H1 (cell line): Measurements from ENCODE around the gene TCEANC2. TPM values are rescaled to one million over a fixed set of nuclear protein-coding genes. Genes with fewer than 3 reads are reported as not detected.
A peak's percentile ranks its signal among the peaks of the same experiment; 100 is the strongest.

Experiments
- CTCF ChIA-PET: fragments of 300-600 bp; sonication (Branson Sonifier 250); formaldehyde crosslinking; loops from one replicate; lab custom pipeline; 2021; ENCODE audit not compliant: partially characterized antibody; lab: Charles Lee
- POLR2A ChIA-PET: fragments of 300-600 bp; sonication (Branson Sonifier 250); formaldehyde crosslinking; loops from one replicate; lab custom pipeline; 2021; ENCODE audit warnings: inconsistent platforms; ENCODE audit not compliant: partially characterized antibody; lab: Charles Lee
- DNase-seq, 2 experiments: peaks; one replicate each; pipeline versions ENCODE4 v3.0.0 to v3.0.0-alpha.2; 2010 to 2022; ENCODE audit warnings: low spot score in 2 of 2, low read depth in 1 of 2, mixed read lengths in 1 of 2
- FAIRE-seq: peaks from 2 replicates; lab custom pipeline; 2011; peaks lifted over from hg19 to GRCh38; lab: Jason Lieb, UNC
- H2AFZ ChIP-seq: 2 replicates; pipeline ENCODE4 v1.8.1; 2012; ENCODE audit warnings: low read length, inconsistent platforms
- H2AK5ac ChIP-seq: 2 replicates; pipeline ENCODE4 v1.6.1; 2013; ENCODE audit warnings: low read depth, low read length
- H2BK120ac ChIP-seq: replicated peaks from 2 replicates; pipeline ENCODE3; 2013; ENCODE audit warnings: low read depth, low read length, inconsistent platforms
- H2BK12ac ChIP-seq: 2 replicates; pipeline ENCODE4 v1.6.1; 2013; ENCODE audit warnings: low read depth, low read length
- H2BK15ac ChIP-seq: 2 replicates; pipeline ENCODE4 v1.6.1; 2013; ENCODE audit warnings: low read length
- H2BK20ac ChIP-seq: 2 replicates; pipeline ENCODE4 v1.6.1; 2013; ENCODE audit warnings: low read length
- H2BK5ac ChIP-seq: 2 replicates; pipeline ENCODE4 v1.6.1; 2013; ENCODE audit warnings: low read depth, low read length
- H3K14ac ChIP-seq: 2 replicates; pipeline ENCODE4 v1.6.1; 2013; ENCODE audit warnings: inconsistent platforms; ENCODE audit not compliant: insufficient read length
- H3K18ac ChIP-seq: 2 replicates; pipeline ENCODE4 v1.6.1; 2013; ENCODE audit warnings: low read length; ENCODE audit errors: extremely low read depth
- H3K23ac ChIP-seq: 2 replicates; pipeline ENCODE4 v1.6.1; 2013; ENCODE audit warnings: inconsistent platforms; ENCODE audit not compliant: insufficient read length
- H3K23me2 ChIP-seq: 2 replicates; pipeline ENCODE4 v1.6.1; 2013; ENCODE audit warnings: low read depth, low read length
- H3K27ac ChIP-seq: 2 replicates; pipeline ENCODE4 v1.6.1; 2011; ENCODE audit warnings: low read depth, low read length, inconsistent platforms
- H3K27me3 ChIP-seq, 4 experiments: replicated peaks in 1 of 4; 1 replicate in 1 of 4; 2 replicates in 3 of 4; pipeline versions ENCODE4 v1.6.1 to v1.8.1; 2011 to 2013; ENCODE audit warnings: low read length in 3 of 4, mild to moderate bottlenecking in 3 of 4, inconsistent platforms in 2 of 4, mixed read lengths in 2 of 4, moderate library complexity in 1 of 4; ENCODE audit not compliant: control insufficient read depth in 3 of 4, insufficient read depth in 3 of 4; ENCODE audit errors: extremely low read depth in 1 of 4
- H3K36me3 ChIP-seq, 4 experiments: 2 replicates each; pipeline versions ENCODE4 v1.6.1 to v1.8.1; 2011 to 2013; ENCODE audit warnings: mild to moderate bottlenecking in 4 of 4, low read length in 3 of 4, moderate library complexity in 2 of 4, control low read depth in 1 of 4, inconsistent platforms in 1 of 4; ENCODE audit not compliant: insufficient read depth in 4 of 4, control insufficient read depth in 2 of 4
- H3K4ac ChIP-seq: replicated peaks from 2 replicates; pipeline ENCODE3; 2013; ENCODE audit warnings: low read length, low read depth, mixed read lengths, inconsistent platforms; ENCODE audit not compliant: insufficient read length
- H3K4me1 ChIP-seq, 4 experiments: replicated peaks in 1 of 4; 1 replicate in 1 of 4; 2 replicates in 3 of 4; pipeline versions ENCODE4 v1.6.1 to v1.8.1; 2011 to 2013; ENCODE audit warnings: low read length in 3 of 4, inconsistent platforms in 2 of 4, mixed read lengths in 1 of 4; ENCODE audit not compliant: insufficient read depth in 4 of 4, control insufficient read depth in 3 of 4
- H3K4me2 ChIP-seq, 2 experiments: 2 replicates each; pipeline versions ENCODE4 v1.6.1 to v1.8.1; 2011 to 2013; ENCODE audit warnings: low read depth in 2 of 2, low read length in 2 of 2, control low read depth in 1 of 2, inconsistent platforms in 1 of 2, mild to moderate bottlenecking in 1 of 2; ENCODE audit not compliant: insufficient read depth in 1 of 2
- H3K4me3 ChIP-seq, 4 experiments: fragments of 200-600, 300-600 bp in 1 of 4; sonication (generic), shearing (Covaris generic), sonication (Bioruptor Twin) in 1 of 4; 2 replicates each; pipeline versions ENCODE4 v1.5.1 to v1.8.1; 2011 to 2016; ENCODE audit warnings: low read length in 4 of 4, low read depth in 3 of 4, control low read depth in 2 of 4, inconsistent platforms in 2 of 4, mild to moderate bottlenecking in 2 of 4, mixed read lengths in 1 of 4, moderate library complexity in 1 of 4; ENCODE audit not compliant: insufficient read depth in 2 of 4; ENCODE audit errors: extremely low read depth in 1 of 4
- H3K56ac ChIP-seq: replicated peaks from 2 replicates; pipeline ENCODE3; 2013; ENCODE audit warnings: low read depth, mild to moderate bottlenecking, mixed read lengths, low read length, inconsistent platforms; ENCODE audit not compliant: insufficient read length
- H3K79me1 ChIP-seq: 2 replicates; pipeline ENCODE4 v1.6.1; 2013; ENCODE audit warnings: low read depth, low read length, control low read depth
- H3K79me2 ChIP-seq, 2 experiments: 2 replicates each; pipeline versions ENCODE4 v1.6.1 to v1.8.1; 2012 to 2013; ENCODE audit warnings: low read length in 2 of 2, mild to moderate bottlenecking in 2 of 2, inconsistent platforms in 1 of 2; ENCODE audit not compliant: insufficient read depth in 2 of 2, control insufficient read depth in 1 of 2
- H3K9ac ChIP-seq, 4 experiments: replicated peaks in 1 of 4; 1 replicate in 1 of 4; 2 replicates in 3 of 4; pipeline versions ENCODE4 v1.6.1 to v1.8.1; 2011 to 2013; ENCODE audit warnings: low read depth in 3 of 4, low read length in 3 of 4, control low read depth in 2 of 4, mild to moderate bottlenecking in 2 of 4, moderate library complexity in 2 of 4, inconsistent platforms in 1 of 4; ENCODE audit errors: extremely low read depth in 1 of 4
- H3K9me3 ChIP-seq, 2 experiments: 2 replicates each; pipeline versions ENCODE4 v1.6.1 to v1.8.1; 2012 to 2013; ENCODE audit warnings: mild to moderate bottlenecking in 2 of 2, moderate library complexity in 2 of 2, control low read depth in 1 of 2, inconsistent platforms in 1 of 2, low read depth in 1 of 2, low read length in 1 of 2, mixed read lengths in 1 of 2; ENCODE audit not compliant: insufficient read depth in 2 of 2
- H4K20me1 ChIP-seq, 2 experiments: replicated peaks in 1 of 2; 2 replicates each; pipeline versions ENCODE3 to v1.8.1; 2011 to 2013; ENCODE audit warnings: inconsistent platforms in 2 of 2, low read length in 2 of 2, mild to moderate bottlenecking in 1 of 2; ENCODE audit not compliant: insufficient read depth in 2 of 2, control insufficient read depth in 1 of 2
- H4K5ac ChIP-seq: 2 replicates; pipeline ENCODE4 v1.6.1; 2013; ENCODE audit warnings: low read length, low read depth, mixed read lengths, inconsistent platforms; ENCODE audit not compliant: insufficient read length
- H4K8ac ChIP-seq: 2 replicates; pipeline ENCODE4 v1.8.0; 2013; ENCODE audit warnings: mild to moderate bottlenecking, moderate library complexity, low read length, inconsistent platforms; ENCODE audit not compliant: insufficient read depth; ENCODE audit errors: extremely low read depth
- H4K91ac ChIP-seq: replicated peaks from 2 replicates; pipeline ENCODE3; 2013; ENCODE audit warnings: low read length, mixed read lengths, inconsistent platforms; ENCODE audit not compliant: insufficient read length
- EP300 ChIP-seq, 2 experiments: IDR thresholded peaks; 1 replicate in 1 of 2; 2 replicates in 1 of 2; pipeline ENCODE4 v1.6.1; 2011 to 2012; ENCODE audit warnings: low read depth in 2 of 2, low read length in 2 of 2, mild to moderate bottlenecking in 2 of 2, borderline replicate concordance in 1 of 2, inconsistent platforms in 1 of 2, moderate library complexity in 1 of 2
- NANOG ChIP-seq: IDR thresholded peaks from 2 replicates; pipeline ENCODE4 v1.6.1; 2011; ENCODE audit warnings: low read length, low read depth, mild to moderate bottlenecking, inconsistent platforms; ENCODE audit not compliant: insufficient read depth, poor library complexity, severe bottlenecking
- WGBS, 2 experiments: shearing (Covaris generic) in 1 of 2; methylation state at CpG; one replicate each; pipeline versions ENCODE4 v1.1.6 to v1.1.7; 2013 to 2015; ENCODE audit warnings: low lambda C conversion rate in 2 of 2, mixed read lengths in 2 of 2, inconsistent platforms in 1 of 2, low coverage in 1 of 2, missing lambda C conversion rate in 1 of 2; ENCODE audit not compliant: insufficient replicate concordance in 2 of 2, insufficient coverage in 1 of 2, insufficient read length in 1 of 2; ENCODE audit errors: extremely low coverage in 1 of 2, missing lambda C conversion rate in 1 of 2; 5-methylcytosine and 5-hydroxymethylcytosine counted together
- polyA plus RNA-seq, 7 experiments: library from polyadenylated mRNA; depleted of rRNA in 3 of 7; stranded (reverse) in 5 of 7; unstranded in 2 of 7; fragments of >200 nt in 5 of 7; fragments of 200-250 nt in 2 of 7; gene quantifications; 1 replicate in 5 of 7; 2 replicates in 1 of 7; 4 replicates in 1 of 7; pipeline versions ENCODE4 v1.2.1 to v1.2.3, GENCODE V29; 2011 to 2013; ENCODE audit warnings: missing spikeins in 2 of 7, mixed read lengths in 2 of 7
- total RNA-seq: library from RNA; stranded (reverse); fragmentation: NEBNext Ultra II Directional; extraction: Animal tissue kit (Norgen Biotek cat#: 25700); gene quantifications from 2 replicates; pipeline ENCODE4 v1.2.1, GENCODE V29; 2021

The TCEANC2 gene
- total and polyA plus RNA-seq, 2 of the 8 experiments (the other 6 are each of a cell fraction or from before 2014, with no cell fraction given): 4.2 to 8.2 TPM

GRCh38 chr1:54124472-54124871, 71.1 kb downstream of the TCEANC2 start:
- Histone ChIP-seq H3K27ac (no peak overlapping the region), H3K14ac (no peak overlapping the region), H2BK120ac (no peak overlapping the region), H3K36me3 (no peaks in the 10 kb centered on the region), H4K5ac (no peak overlapping the region), H3K4me3 (no peak overlapping the region), H4K8ac (no peak overlapping the region), H2BK15ac (no peak overlapping the region), H2BK20ac (no peak overlapping the region), H3K9me3 (no peaks in the 10 kb centered on the region), H2BK12ac (peak overlapping the region; percentile 92; the same call in 1 of the 2 replicates), H3K9ac (no peak overlapping the region), H3K56ac (no peak overlapping the region), H3K79me2 (no peaks in the 10 kb centered on the region), H2AFZ (no peak overlapping the region), H3K79me1 (no peaks in the 10 kb centered on the region), H3K4me1 (peaks cover 7 to 22% (median 15%) of the 10 kb centered on the region in 4 experiments), H3K23ac (no peak overlapping the region), H3K18ac (no peak overlapping the region), H3K27me3 (peaks cover 0 to 11% (median 8%) of the 10 kb centered on the region in 4 experiments; a peak in 5 of 7 replicates), H3K23me2 (peaks cover 13% of the 10 kb centered on the region; the same call in 1 of the 2 replicates), H3K4ac (no peak overlapping the region), H2BK5ac (0 out of 2 replicates have a peak overlapping the region, but pooled peaks have one; percentile 44), H2AK5ac (no peak overlapping the region), H4K91ac (no peak overlapping the region), H3K4me2 (peak overlapping the region in 1 of 2 experiments; percentile 4; a peak in 1 of 4 replicates), H4K20me1 (peaks cover 0 to 7% of the 10 kb centered on the region in 2 experiments)
- ChIA-PET POLR2A (interaction anchor here (1.1 to 1.4 kb wide), 2 partner anchors 10 to 11 kb away, joined by 6 to 9 read pairs; no protein-coding TSS in a partner anchor), CTCF (interaction anchor here (0.6 to 9.7 kb wide), 16 partner anchors 9 to 486 kb away, joined by 3 to 110 read pairs (median 4); no protein-coding TSS in a partner anchor)
- WGBS, 2 experiments: 63% methylated on average over 9 of the region's 9 CpGs; no CpG with 5 or more reads in 1 of the 2 experiments
- FAIRE-seq (no peak), DNase-seq (no peak)
- no peak for TF ChIP-seq NANOG
- TF ChIP-seq EP300 (IDR thresholded peaks at IDR 0.05; ENCODE audit: borderline replicate concordance in 1 of 2, low read depth in 2 of 2, low read length in 2 of 2): peak in 1 of 2 experiments; percentile 56; a peak in 1 of 3 replicates
